T-helper 1 cell (primary cell): Measurements from ENCODE around the gene PRKACG.
A peak's percentile ranks its signal among the peaks of the same experiment; 100 is the strongest.
"Not testable (repeated sequence)": the region's sequence is repeated elsewhere in the genome, so short reads cannot be mapped to it uniquely, and the experiment has no call there.

Experiments used
- DNase-seq, 5 donors: peaks; one replicate each; pipeline ENCODE4 v3.0.0-alpha.2; 2012 to 2020

The PRKACG gene

DNA sequence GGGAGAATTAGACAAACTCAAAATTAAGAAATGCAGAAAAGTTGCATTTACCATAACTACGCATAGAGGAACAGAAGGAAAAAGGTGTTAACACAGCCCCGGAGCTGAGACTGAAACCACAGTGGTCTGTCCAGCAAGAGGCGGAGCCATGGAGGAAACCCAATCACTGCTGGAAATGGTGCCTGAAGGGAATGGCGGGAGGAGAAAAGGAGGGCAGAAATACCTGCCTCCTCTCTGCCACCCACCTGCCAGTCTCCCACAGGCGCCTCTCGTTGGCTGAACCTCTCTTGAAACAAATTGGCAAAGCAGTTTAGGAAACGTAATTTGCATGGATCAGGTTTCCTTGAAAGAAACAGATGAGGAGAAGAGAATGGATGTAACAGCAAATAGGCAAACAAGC, 9.7 kb upstream of the PRKACG start:
- DNase-seq, result no peak

DNA sequence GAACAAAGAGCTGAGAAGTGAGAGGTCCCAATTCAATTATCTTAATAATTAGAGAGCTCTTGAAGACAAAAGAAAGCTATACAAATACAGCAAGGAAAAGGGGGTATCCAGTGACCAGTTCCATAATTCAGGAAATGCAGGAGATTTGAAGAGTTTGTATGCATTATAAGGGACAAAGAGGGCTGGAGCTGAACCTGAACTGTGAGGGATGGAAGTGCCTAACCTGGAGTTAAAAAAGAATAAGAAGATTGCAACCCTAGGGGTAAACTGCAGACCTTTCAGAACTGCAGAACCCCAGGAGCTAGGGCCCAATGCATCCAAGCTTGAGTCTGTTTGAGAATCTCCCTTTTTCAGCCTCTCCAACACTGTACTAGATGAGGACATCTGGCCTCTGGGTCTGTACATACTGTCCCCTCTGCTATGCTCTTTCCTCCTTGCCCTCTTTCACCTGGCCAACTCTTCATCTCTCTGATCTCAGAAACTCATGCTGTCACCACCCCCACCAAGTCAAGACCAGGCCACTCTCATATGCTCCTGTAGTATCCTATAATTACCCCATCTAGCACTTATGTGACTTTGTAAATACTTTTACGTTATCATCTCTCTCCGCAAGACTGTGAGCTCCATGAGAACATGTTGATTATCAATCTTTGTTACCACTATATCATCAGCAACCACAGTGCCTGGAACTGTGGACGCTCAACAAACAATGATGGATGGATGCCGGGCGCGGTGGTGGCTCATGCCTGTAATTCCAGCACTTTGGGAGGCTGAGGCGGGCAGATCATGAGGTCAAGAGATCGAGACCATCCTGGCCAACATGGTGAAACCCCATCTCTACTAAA, 6.6 kb upstream of the PRKACG start:
- no peak for DNase-seq

DNA sequence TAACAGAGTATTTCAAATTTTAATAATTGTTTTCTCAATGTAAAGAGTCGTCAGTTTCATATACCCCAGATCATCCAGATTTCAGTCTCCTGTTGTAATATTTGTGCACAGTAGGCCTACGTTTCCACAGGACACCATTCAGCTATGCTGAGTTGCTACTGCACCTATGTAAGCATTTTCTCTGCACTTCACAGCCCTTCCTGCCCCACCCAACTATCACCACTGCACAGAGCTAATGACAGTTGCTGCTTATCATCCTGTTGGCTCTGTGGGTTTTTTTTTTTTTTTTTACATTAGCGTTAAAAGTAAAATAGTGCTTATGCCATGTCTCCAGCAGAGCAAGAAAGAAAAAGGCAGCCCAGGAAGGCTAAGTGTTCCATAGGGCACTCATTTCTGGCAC, 5.9 kb upstream of the PRKACG start:
- peak in 3 of 5 donors; percentile 15 to 82 (median 33) for DNase-seq

DNA sequence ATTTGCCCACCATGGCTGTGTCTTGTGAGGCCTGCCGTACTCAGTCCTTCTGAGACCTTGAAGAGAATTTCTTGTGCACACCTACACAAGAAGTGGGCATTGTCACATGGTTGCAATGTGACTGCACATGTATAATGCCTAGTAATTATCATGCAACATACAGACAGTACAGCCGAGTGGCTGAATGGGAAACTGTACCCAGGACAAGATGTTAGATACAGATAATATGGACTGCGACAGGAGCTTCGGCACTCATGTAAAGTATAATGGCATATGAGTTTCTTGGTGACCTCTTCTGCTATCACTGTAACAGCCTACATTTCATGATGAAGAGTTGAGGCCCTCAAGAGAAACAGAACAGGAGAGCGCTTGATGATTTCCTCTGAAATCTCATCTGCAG, 4.8 kb upstream of the PRKACG start:
- no peak for DNase-seq

DNA sequence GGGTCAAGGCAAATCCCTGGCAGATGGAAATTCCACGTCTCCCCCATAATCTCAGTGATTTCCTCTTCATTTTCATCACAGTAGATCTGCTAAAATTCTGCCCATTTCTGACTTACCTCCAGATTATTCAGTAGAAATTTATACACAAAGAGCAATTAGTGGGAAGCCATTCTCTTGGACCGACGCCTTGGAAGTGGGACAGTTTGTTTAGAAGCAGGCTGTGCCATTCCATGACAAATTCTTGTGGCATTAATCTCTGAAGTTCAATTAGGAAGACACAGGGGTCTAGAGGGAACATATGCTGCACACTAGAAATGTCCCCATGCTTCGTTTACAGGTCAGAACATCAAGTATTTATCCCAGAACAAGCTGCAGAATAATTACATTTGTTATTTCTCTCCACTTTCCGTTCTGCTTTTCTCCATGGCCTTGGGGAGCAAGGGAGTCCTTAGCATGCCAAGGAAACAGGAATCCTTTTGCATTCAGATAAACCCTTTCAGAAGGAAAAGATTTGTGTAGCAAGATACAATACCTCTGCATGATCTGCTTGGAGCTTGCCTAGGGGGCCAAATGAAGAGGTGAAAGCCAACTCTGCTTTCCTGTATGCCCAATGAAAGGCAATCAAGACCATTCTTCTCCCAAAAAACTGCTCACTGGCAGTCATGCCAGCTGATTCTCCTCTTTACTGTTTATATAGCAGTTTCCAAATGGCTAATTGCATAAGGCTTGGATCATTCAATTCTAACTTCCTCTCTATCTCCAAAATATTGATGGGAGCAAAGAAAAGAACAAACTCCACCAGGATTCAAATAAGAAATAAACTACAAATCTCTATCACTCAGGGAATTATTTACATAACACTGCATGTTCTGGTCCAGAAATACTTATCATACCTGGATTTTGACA, 2.5 kb upstream of the PRKACG start:
- no peak for DNase-seq

DNA sequence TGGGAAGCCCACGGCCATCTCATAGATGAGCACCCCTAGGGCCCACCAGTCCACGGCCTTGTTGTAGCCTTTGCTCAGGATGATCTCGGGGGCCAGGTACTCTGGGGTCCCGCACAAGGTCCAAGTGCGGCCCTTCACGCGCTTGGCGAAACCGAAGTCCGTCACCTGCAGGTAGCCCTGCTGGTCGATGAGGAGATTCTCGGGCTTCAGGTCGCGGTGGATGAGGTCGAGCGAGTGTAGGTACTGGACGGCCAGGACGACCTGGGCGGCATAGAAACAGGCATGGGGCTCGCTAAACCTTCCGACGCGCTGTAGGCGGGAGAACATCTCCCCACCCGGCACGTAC, 558 bp downstream of the PRKACG start:
- DNase-seq, result no peak

DNA sequence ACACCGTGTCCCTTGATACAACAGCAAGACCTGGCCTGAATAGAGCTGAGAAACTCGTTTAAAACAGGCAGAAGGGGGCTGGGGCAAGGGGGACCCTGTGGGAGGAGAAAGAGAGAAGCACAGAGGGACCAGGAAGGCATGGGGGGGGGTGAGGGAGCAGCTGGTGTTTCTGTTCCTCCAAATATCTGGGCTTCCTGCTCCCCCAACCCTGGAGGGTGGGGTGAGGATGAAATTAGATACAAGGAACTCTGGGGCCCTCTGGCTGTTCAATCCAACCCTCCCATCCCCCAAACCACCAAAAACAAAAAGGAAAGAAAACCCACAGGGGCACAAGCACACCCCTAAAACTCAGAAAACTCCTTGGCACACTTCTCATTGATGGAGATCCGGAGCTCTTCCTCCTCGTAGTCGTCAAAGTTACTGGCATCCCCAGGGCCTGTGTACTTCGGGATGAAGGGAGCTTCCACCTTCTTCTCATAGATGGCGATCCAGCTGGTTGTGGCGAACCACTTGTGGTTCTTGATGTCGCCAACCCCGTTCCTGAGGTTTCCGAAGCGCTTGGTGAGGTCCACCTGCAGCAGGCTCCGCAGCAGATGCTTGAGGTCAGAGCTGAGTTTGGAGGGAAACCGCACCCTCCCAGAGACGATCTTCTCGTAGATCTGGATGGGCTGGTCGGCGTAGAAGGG, 1.1 kb downstream of the PRKACG start:
- peak in 1 of 5 donors; percentile 34 for DNase-seq

DNA sequence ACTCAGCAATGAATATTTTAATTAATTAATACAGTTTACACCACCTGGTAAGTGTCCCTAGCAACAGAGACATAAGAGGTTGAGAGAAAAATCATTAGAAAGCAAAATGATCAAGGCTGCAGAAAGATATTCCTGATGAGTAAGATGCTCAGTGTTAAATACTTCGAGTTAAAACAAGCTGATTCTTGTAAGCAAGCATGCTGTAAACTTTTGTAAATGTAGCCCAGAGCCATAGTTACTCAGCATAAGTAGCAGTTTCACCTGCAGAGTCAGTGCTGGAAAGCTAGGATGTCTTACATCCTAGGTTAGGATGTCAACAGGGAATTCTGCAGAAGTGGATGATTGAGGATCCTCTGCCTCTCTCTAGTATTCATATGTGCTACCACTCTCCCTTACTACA, 4.2 kb downstream of the PRKACG start:
- DNase-seq, result no peak

DNA sequence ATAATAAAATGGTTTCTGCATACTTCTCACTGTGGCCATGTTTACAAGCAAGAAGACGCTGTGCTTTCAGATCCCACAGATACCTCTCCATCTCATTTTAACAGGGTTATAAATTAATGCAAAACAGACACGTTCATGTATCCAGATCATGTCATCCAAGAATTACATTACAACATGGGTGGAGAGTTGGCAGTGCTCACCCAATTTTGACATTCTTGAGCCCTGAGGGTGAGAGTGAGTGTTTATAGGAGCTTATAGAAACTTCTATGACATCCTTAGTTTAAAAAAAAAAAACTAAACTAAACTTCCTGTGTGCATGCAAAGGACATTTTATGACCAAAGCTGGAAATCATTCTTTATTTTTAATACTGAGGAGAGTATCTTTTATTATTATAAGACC, 9.1 kb downstream of the PRKACG start:
- no peak for DNase-seq

DNA sequence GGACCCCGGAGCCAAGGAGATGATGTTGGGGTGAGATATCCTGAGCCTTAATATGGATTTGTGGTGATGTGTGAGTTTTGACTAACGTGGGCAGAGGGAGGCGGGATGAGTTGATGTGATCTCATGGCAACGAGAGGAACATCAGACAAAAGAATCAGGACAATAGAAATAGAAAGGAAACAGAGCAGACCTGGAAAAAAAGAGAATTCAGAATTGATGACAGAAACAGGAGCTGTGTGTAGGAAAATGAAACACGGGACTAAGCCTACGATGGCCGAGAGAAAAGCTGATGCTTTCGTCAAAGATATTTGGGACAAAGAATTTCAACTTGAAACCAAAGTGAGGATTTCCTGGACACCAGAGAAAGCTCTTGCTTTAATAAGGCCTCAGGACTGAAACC, 10.9 kb downstream of the PRKACG start:
- no peak for DNase-seq

DNA sequence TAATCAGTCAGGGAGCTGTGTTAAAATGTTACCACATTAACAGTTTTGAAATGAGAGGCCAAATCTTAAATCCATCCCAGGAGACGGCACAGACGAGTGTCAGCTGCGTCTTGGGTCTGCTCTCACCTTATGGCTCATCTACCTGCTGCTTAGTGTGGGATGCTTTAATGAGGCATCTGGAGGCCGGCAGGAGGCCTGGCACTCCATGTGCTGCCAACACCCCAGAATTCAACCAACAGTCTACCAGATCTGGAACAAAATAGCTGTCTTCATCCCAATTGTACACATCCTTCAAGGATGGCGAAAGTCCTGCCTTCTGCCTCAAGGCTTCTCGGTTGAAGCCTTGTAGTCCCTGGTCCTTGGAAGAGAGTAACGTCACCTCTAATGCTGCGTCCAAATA, 12.0 kb downstream of the PRKACG start:
- DNase-seq, result no peak

DNA sequence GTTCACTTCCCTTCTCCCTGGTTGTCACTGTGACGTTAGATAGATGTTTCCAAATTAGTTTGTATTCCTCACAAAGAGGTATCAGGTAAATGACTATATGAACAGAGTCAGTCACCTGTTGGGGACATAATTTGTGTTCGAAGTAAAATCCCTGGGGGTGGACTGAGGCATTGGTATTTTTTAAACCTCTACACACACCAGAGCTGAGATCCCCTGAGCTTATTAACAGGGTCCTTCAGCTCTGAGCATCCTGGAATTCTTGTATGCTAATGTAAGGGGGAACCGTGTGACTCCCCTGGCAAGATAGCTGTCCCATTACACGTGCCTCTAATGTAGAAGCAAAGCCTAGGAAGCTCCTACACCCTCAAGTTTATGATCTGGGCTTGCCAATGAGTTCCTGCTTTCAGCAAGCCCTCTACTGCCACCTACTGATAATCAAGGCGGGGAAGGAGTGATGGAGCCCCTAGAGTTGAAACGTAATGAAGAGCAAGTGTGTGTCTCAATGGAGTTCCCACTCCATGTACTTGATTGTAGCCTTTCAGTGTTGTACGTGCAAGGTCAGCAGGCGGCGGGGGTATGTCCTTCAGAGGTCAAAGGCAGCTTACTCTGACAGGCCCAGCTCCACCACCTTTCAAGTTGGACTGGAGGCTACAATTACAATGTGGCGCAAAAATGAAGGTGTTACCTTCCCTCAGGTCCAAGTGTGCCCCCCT, 14.4 kb downstream of the PRKACG start:
- DNase-seq, result peak in 4 of 5 donors; percentile 35 to 78 (median 48)

DNA sequence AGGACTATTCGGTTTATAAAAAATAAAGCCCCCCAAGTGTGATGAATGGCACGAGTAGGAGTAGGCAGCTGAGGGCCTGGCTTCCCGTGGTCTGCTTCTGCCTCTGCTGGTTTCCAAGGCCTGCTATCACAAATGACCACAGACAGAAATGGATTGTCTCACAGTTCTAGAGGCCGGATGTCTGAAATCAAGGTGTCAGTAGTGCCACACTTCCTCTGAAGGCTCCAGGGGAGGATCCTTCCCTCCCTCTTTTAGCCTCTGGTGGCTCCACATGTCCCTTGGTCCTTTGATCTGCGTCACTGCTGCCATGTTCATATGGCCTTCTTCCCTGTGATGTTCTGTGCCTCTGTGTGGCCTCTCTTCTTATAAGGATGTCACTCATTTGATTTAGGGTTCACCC, 15.1 kb downstream of the PRKACG start:
- no peak for DNase-seq

DNA sequence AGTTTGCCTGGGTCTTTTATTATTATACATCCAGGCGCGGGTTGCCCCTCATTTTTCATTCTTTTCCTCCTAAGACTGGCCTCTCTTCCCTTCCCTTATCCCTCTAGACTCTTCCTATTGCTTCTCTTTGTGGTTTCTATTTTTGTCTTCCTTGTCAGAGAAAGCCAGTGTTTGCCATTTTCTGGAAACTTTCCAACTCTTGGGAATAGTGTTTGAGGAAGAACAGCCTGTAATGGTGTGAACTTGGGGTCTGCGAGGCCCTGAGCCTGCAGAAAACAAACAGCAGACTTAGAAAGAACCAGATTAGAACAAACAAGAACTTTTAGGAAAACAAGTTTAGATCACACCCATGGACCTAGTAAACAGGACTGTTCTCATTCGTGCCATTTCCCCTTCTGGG, 15.5 kb downstream of the PRKACG start:
- no peak for DNase-seq

DNA sequence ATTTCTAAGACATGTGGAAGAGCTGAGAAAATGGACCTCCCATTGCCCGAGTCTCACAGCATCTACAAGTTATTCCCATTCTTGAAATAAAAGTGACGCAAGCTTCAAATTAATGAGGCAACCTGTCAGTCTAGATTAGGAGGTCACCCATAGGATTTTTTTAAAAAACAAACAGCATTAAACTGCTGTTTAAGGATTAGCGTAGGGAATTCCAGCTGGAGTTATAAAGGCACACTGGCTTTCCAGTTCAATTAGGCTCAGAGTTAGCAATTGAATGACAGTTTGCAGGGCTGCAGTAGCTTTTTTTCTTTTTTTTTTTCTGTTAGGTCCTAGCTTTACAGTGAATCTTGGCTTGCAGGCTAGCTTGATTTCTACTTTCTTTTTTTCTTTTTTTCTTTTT, 16.2 kb downstream of the PRKACG start:
- DNase-seq, result no peak

DNA sequence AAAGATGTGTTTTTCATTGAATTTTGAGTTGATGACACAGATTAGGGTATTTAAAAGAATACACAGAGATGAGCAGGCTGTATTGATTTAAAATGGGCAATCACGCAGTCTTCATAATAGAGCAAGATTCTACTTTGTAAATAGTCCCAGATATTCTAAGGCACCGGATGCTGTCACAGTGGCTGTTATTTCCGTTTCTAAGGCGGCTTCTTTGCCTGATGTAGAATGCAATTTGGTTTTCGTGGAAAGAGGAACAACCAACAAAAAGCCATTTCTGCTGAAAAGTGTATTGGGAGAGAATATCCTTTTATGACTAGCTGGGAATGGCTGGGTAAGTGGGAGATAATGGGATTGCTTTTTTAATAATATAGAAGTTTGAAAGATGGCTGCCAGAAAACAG, 17.5 kb downstream of the PRKACG start:
- DNase-seq, result no peak

DNA sequence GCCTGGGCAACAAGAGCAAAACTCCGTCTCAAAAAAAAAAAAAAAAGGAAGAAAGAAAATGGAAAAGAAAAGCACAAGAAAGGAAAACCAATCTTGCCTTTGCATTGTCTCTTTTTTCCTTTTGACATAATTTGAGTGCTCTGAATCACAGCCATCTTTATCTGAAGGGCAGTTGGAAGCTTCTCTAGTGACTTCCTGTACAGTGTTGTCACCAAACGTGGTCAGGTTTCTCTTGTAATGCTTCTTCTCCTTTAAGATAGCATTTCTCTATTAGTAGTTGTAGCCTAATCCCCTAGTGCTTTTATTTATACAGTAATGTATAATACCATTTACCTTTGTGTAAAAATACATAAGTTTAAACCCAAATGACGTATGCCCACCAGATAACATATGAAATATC, 18.1 kb downstream of the PRKACG start:
- DNase-seq, result no peak

DNA sequence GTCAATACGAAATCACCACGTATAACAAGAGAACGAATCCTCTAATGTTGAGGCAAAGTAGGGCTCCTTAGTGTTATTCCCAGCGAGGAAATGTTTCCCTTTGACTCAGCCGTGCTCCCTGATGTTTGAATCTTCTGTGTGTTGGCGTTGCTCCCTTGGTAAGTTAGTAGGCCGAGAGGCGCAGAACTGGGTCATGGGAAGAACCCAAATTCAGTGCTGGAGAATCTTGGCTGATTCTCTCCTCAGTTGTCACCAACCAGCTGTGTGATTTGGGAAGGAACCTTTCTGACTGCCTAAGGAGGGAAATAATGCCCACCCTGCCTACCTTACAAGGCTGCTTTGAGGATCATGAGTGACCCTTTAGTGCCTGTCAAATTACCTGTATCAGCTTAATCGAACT, 22.5 kb downstream of the PRKACG start:
- no peak for DNase-seq

DNA sequence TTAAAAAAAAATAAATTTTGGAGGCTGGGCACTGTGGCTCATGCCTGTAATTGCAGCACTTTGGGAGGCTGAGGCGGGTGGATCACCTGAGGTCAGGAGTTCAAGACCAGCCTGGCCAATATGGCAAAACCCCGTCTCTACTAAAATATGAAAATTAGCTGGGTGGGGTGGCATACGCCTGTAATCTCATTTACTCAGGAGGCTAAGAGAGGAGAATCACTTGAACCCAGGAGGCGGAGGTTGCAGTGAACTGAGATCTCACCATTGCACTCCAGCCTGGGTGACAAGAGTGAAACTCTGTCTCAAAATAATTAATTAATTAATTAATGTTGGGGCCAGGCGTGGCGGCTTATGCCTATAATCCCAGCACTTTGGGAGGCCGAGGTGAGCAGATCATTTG, 27.0 kb downstream of the PRKACG start:
- not testable (repeated sequence) for DNase-seq

DNA sequence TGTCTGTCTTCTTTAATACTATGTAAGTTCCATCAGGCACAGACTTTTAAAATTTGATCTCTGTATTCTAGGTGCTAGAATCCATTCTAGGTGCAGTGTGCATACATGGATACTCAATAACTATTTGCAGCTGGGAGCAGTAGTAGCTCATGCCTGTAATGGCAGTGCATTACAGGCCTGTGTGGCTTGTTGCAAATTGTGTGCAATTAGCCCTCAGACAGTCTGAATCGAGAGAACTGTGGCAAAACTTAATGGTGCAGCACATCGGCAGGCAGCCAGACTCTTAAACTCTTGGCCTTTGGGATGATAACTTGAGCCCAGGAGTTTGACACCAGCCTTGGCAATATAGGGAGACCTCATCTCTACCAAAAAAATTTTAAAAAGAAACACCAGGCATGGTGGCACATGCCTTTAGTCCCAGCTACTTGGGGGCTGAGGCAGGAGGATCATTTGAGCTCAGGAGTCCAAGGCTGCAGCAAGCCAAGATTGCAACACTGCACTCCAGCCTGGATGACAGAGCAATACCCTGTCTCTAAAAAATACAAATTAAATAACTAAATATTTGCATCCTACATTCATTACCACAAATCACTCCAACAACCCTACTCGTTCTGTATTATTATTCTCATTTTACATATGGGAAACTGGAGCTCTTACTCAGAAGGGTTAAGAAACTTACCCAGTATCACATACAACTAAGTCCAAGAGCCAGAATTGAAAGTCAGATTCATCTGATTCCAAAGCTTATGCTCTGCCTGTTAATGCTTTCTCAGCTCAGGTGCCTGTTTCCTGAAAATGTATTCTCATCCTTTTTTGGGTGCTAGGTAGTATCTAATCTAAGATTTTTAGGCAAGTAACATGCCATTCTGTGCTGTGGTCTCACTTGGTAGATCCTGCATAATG, 30.1 kb downstream of the PRKACG start:
- peak in 1 of 5 donors; percentile 14 for DNase-seq

DNA sequence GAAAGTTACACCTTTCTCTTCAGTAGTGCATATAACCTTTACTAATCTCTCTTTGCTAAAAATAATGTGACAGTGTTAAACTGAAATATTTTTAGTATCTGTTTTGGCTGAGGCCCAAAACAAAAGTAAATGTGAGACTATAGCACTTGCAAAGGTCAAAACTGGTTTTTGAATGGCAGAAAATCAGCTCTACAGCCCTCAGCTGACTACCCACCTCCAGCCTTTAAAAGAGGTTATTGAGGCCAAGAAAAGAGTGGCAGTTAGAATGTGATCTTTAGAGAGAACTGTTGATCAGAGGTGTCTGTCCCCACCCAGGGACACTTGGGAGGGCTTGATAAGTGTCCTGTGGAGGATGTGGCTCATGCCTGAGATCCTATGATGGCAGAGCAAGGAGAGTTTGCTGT, 30.9 kb downstream of the PRKACG start:
- no peak for DNase-seq

DNA sequence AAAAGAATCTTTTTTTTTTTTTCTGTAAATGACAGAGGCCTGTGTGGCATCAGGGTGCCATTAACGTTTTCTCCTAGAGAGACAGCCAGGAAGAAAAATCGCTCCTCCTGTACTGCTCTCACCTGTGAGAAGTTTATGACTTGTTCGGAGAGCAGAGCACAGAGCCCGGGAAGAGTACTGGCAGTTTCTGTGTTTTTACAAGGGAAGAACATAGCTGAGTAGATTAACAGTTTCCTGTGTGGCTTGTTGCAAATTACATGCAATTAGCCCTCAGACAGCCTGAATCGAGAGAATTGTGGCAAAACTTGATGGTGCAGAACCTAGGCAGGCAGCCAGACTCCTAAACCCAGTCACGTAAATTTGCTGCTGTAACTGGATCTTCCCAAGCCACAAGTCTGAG, 32.1 kb downstream of the PRKACG start:
- DNase-seq, result peak in 1 of 5 donors; percentile 36
